GM12874 (cell line): Measurements from ENCODE around the gene NOP16.
A peak's percentile ranks its signal among the peaks of the same experiment; 100 is the strongest.

Source experiments
- TF ChIP-seq, protein P1 (sequence below): IDR thresholded peaks from 2 replicates; pipeline ENCODE4 v1.5.1; 2011; ENCODE audit warnings: low read depth, mild to moderate bottlenecking, control low read depth, low read length, moderate library complexity; ENCODE audit not compliant: insufficient read depth

NOP16 gene

DNA sequence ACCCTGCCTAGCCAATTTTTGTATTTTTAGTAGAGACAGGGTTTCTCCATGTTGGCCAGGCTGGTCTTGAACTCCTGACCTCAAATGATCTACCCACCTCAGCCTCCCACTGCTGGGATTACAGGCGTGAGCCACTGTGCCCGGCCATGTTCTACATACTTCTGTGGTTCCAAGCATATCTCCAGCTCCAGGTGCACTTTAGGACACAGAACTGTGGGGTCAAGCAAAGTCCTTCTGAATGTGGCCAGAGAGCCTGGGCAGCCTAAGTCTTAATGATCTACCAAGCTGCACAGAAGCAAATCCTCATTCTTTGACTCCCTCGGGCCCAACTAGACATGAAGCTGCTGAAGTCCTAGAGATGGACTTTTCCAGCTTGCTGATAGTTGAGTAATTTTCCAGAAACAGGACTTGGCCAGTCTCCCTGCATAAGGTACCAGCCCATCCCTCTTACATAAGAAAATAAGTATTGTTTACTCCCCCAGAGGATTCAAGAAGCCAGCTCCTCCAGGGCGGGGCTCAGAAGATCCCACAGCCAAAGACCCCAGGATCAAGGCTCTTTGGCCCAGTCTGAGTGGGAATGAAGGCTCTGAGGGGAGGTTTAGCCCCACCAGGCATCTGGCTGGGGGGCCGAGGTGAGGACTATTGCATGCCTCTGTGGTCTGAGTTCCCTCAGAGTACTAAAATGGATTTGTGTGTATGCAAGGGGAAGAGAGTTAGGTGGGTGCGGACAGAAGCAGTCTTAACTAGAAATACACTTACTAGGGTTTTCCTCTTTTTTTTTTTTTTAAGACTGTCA is 19.3 kb upstream of the NOP16 start:
- TF ChIP-seq, protein P1, sequence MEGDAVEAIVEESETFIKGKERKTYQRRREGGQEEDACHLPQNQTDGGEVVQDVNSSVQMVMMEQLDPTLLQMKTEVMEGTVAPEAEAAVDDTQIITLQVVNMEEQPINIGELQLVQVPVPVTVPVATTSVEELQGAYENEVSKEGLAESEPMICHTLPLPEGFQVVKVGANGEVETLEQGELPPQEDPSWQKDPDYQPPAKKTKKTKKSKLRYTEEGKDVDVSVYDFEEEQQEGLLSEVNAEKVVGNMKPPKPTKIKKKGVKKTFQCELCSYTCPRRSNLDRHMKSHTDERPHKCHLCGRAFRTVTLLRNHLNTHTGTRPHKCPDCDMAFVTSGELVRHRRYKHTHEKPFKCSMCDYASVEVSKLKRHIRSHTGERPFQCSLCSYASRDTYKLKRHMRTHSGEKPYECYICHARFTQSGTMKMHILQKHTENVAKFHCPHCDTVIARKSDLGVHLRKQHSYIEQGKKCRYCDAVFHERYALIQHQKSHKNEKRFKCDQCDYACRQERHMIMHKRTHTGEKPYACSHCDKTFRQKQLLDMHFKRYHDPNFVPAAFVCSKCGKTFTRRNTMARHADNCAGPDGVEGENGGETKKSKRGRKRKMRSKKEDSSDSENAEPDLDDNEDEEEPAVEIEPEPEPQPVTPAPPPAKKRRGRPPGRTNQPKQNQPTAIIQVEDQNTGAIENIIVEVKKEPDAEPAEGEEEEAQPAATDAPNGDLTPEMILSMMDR = no peak

DNA sequence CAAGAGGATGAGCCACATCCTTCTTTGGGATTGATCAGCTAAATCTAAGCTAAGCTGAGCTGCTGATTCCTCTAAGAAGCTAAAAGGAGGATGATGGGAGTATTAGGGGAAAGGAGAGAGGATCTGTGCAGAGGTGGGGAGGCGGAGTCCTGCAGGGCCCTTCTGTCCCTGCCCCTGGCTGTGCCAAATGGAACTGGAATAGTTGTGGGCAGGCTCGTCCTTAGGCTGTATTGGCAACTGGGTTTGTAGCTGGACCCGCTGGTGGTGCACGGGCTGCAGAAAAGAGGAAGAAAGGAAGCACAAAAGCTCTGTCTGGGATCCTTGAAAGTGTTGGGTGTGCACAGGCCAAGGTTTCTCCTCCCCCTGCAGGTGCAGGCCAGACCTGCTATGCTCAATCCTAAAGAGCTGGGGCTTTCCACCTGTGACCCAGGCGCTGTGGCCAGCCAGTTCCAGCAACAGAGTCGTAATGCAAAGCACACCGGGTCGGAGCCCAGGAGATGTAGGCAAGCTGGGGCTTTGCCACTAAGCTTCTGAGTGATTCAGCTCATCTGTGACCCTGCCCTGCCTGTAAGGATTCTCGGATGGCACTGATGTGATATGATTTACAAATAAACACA is 18.1 kb upstream of the NOP16 start:
- TF ChIP-seq, protein P1 = no peak

DNA sequence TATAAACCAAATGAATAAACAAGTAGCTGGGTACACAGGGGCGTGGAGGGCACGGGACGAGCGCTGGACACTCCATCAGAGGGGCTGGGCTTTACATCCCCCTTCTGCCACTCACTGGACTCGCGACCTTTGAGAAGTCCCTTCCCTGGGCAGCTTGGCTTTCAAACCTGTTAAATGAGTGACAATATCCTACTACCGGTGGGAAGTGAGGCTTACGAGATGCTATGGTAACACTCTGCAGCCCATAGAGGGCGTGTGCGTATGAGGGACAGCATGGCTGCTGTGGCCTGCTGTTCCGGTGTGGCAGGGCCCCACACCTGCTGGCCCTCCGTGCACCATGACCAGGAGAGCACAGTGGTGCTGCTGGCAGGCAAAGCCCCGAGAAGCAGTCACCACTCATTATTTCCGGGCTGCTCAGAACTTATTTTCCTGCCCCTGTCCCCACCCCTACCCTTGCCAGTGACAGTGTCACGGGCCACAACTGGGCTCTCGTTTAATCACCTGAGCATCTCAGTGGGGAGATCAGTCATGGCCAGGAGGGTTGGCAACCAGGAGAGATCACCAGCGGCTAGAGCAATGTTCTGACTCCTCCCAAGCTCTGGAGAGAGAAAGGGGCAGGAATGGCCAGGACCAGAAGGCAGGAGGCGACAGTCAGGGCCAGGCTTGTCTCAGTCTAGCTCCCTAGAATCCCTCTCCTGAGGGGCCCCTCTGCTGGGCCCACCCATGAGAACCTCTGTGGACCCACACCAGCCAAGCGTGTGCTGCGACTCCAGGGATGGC is 17.4 kb upstream of the NOP16 start:
- TF ChIP-seq, protein P1 = peak; percentile 5; the same call in 1 of the 2 replicates

DNA sequence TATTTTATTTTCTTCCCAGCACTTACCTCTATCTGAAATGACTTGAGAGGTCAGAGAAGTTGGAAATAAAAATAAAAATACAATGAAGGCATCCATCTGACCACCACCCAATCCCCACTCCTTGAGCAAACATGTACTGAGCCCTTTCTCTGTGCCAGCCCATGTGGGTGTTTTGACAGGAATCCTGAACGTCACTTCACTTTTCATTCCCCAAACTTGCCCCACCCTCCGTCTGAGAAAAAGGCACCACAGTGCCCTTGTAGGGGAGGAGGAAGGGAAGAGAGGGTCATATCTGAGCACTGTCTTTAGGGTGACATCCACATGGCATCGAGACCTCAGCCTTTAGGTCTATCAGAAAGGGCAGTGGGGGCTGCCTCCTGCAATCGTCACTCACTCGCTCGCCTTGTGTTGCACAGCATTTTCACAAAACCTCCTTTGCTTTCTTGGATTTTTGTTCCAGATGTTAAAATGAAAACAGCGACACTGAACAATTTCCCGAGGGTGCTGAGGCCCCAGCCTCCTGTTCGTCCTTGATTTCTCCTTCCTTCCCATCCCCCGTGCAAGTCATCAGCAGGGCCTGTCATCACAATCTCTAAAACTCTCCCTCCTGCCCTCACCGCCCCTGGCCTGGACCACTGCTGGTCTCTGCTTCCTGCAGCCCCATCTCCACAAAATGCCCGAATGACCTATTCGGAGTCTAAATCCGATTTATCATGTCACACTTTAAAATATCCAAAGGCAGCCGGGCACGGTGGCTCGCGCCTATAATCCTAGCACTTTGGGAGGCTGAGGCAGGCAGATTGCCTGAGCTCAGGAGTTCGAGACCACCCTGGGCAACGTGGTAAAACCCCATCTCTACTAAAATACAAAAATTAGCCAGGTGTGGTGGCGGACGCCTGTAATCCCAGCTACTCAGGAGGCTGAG is 13.1 kb upstream of the NOP16 start:
- TF ChIP-seq, protein P1 = no peak

DNA sequence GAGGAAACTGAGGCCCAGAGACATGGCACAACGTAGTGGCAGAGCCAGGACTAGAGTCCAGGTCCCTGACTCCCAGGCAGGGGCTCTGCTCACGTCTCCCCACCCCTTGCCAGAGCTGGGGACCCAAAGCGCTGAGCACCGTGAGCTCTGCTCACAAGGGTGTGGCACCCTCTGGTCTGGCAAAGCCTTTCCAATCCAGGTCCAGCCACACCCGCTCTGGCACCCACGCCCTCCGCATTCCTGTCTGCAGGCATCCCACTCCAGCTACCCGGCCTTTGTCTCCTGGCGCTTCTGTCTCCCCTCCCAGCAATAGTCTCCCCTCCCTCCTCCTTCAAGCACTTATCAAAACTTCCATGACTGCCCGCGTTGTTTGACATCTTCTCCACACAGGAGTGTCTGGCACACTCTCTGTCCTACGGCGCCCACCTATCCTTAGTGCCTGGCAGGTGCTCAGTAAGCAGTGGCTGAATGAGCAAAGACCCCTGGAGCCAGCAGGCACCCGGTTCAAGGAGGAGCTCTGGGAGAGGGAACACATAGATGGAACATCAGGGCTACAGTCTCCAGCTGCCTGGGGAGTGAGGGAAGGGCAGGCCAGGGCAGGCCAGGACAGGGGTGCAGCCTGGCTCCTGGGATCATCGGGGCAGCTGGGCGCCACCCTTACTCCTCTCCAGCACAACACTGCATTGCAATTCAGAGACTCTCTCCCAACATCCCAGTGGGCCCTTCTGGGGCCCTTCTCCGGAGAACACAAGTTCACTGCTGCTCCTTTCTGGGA is 12.2 kb upstream of the NOP16 start:
- TF ChIP-seq, protein P1 = no peak

DNA sequence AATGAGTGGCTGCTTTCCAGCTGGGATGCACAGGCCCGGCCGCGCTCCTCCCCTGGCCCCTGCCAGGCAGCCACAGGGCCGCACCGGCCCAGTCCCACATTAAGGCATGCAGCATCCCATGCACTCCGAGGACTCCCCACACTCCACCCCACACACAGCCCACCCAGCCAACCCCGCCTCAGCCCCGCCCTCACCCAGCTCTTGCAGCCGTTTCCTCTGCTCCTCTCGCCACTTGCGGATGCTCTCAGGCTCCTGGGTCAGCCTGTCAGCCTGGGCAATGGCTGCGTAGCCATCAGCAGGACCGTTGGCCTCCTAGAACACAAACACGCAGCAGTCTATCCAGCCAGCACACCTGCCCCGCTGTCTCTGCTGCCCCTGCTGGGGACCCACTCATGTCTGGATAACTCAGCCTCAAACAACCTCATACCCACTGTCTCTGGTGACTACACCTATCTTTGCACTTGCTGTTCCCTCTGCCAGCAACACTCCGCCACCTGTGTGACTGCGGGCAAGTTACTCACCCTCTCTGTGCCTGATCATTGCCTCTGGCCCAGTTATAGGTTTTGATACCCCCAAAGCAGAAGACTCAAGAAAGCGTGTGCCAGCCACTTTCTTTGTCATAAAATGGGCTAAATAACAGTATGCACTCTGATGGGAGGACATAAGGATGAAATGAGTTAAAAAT is 9.5 kb upstream of the NOP16 start:
- TF ChIP-seq, protein P1 = no peak
